Stomach (tissue), 9 donors: ENCODE measurements around the gene WNT3A. TPM values are rescaled to one million over a fixed set of nuclear protein-coding genes. Genes with fewer than 3 reads are reported as not detected.

Experiments used
- DNase-seq, 2 donors: peaks; one replicate each; pipeline versions ENCODE4 v3.0.0 to v3.0.0-alpha.2; 2013 to 2019
- H3K27ac ChIP-seq, 5 donors: fragments of 200-600 bp in 4 of 5; sonication (generic) in 4 of 5; one replicate each; pipeline ENCODE4 v1.5.1; 2013 to 2019; ENCODE audit warnings: mild to moderate bottlenecking in 1 of 5, moderate library complexity in 1 of 5
- H3K27me3 ChIP-seq, 3 donors: fragments of 200-600 bp; sonication (generic); one replicate each; pipeline ENCODE4 v1.5.1; 2017 to 2019; ENCODE audit warnings: mixed run types in 1 of 3
- H3K36me3 ChIP-seq, 4 donors: fragments of 200-600 bp; sonication (generic); 1 replicate in 3 of 4; 2 replicates in 1 of 4; pipeline ENCODE4 v1.5.1; 2016 to 2019
- H3K4me1 ChIP-seq, 4 donors: fragments of 200-600 bp; sonication (generic); one replicate each; pipeline ENCODE4 v1.5.1; 2016 to 2019
- H3K4me3 ChIP-seq, 4 donors: fragments of 200-600 bp; sonication (generic) in 3 of 4; one replicate each; pipeline ENCODE4 v1.5.1; 2016 to 2019; ENCODE audit warnings: mild to moderate bottlenecking in 1 of 4
- H3K9me3 ChIP-seq, 4 donors: fragments of 200-600 bp; sonication (generic); one replicate each; pipeline ENCODE4 v1.5.1; 2016 to 2019
- CTCF ChIP-seq, 7 experiments: fragments of 450-650 bp in 4 of 7; fragments of 200-600 bp in 3 of 7; sonication (generic) in 3 of 7; IDR thresholded peaks; one replicate each; pipeline ENCODE4 v1.5.1; 2016 to 2019; ENCODE audit warnings: antibody characterized with exemption in 7 of 7, control low read depth in 2 of 7, mild to moderate bottlenecking in 1 of 7
- EP300 ChIP-seq: sonication (generic); formaldehyde crosslinking; IDR thresholded peaks from one replicate; pipeline ENCODE4 v1.6.1; 2017; ENCODE audit warnings: antibody characterized with exemption
- POLR2A ChIP-seq, 4 donors: fragments of 450-650 bp; IDR thresholded peaks; one replicate each; pipeline ENCODE4 v1.6.1; 2016; ENCODE audit warnings: antibody characterized with exemption in 4 of 4, control low read depth in 2 of 4, mild to moderate bottlenecking in 1 of 4, moderate library complexity in 1 of 4
- POLR2AphosphoS5 ChIP-seq, 3 donors: sonication (generic); formaldehyde crosslinking; IDR thresholded peaks; one replicate each; pipeline ENCODE4 v1.6.1; 2016; ENCODE audit warnings: antibody characterized with exemption in 3 of 3
- WGBS, 5 donors: extraction: QIAGEN DNeasy Blood & Tissue Kit in 3 of 5; methylation state at CpG; one replicate each; pipeline versions ENCODE4 v1.1.5 to v1.1.7; 2013 to 2018; 5-methylcytosine and 5-hydroxymethylcytosine counted together
- intact Hi-C: fragments of 100-400 bp; cut with DNase I; formaldehyde crosslinking; loops from one replicate; pipeline ENCODE4 v1.15.1; 2023; ENCODE audit warnings: low total_unique reads
- polyA plus RNA-seq, 3 donors: library from polyadenylated mRNA; stranded (reverse); fragments of 200-250 nt; gene quantifications; one replicate each; pipeline ENCODE4 v1.2.3, GENCODE V29; 2013
- total RNA-seq, 5 donors: library from RNA; depleted of rRNA; stranded (reverse); fragments of >200 nt; gene quantifications; one replicate each; pipeline versions ENCODE4 v1.1.0 to v1.2.3, GENCODE V29; 2014 to 2016
- donor health status: healthy with polysubstance abuse.
- donor health status: Bipolar disorder and iron deficiency.
- donor health status: healthy.

The WNT3A gene
- total and polyA plus RNA-seq, 8 donors: 0.31 to 0.90 TPM; not detected in 6

DNA sequence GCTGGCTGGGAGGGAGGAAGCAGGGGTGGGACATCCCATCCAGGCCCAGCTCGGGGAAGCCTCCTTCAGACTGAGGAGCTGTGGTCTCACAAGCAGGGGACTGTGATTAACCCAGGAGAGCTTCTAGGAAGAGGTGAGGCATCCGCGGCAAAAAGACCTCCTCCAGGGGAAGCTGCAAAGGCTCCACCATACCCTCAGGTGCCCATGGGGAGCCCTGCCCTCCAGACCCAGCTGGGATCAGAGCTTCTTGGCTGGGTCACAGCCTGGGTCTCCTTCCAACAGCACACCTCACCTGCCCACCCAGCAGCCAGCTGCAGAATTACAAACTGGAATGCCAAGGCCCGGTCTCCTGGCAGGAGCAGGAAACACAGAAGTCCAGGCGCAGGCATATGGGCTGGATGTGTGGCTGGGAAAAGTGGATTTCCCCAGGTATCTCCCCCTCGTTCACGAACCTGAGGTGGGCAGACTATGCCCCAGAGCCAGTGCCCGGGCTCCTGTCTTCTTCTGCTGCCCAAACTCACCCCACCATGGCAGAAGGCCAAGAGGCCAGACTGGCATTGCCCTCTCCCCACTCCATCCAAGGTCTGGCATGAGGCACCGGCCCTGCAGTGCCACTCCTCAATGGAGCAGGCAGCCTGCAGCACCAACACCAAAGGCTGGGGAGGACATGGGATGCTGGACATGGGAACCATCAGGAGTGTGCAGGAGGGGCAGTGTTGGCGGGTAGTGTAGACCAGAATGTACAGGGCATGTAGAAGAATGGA is 60.3 kb downstream of the WNT3A start:
- no peaks in the 10 kb centered on the region for H3K4me1 ChIP-seq
- no peaks in the 10 kb centered on the region for H3K36me3 ChIP-seq
- no peak overlapping the region for H3K4me3 ChIP-seq
- H3K27me3 ChIP-seq: peaks cover 0 to 100% (median 54%) of the 10 kb centered on the region in 3 donors
- intact Hi-C loops: no loop called here
- 54 to 65% (median 59%) methylated on average over 10 of the region's 10 CpGs for WGBS, 5 donors
- DNase-seq: peak in 1 of 2 donors; percentile 20
- no peak for TF ChIP-seq EP300
- no peak for TF ChIP-seq POLR2AphosphoS5 (IDR thresholded peaks at IDR 0.05)
- no peak for TF ChIP-seq CTCF (IDR thresholded peaks at IDR 0.05)
- TF ChIP-seq POLR2A (IDR thresholded peaks at IDR 0.05): no peak
- no peaks in the 10 kb centered on the region for H3K9me3 ChIP-seq
- no peak overlapping the region for H3K27ac ChIP-seq

DNA sequence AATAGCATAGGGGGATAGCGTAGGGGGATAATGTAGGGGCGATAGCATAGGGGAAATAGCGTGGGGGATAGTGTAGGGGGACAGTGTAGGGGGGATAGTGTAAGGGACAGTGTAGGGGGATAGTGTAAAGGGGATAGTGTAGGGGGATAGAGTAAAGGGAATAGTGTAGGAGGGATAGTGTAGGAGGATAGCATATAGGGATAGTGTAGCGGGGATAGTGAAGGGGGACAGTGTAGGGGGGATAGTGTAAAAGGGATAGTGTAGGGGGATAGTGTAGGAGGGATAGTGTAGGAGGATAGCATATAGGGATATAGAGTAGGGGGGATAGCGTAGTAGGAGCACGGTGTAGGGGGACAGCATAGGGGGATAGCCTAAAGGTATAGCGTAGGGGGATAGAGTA is 61.6 kb downstream of the WNT3A start:
- Histone ChIP-seq H3K36me3 (no peaks in the 10 kb centered on the region), H3K9me3 (no peaks in the 10 kb centered on the region), H3K4me1 (no peaks in the 10 kb centered on the region), H3K27ac (no peak overlapping the region), H3K27me3 (peaks cover 0 to 87% (median 45%) of the 10 kb centered on the region in 3 donors), H3K4me3 (no peak overlapping the region)
- intact Hi-C loops: no loop called here
- no peak for TF ChIP-seq CTCF (IDR thresholded peaks at IDR 0.05)
- no peak for TF ChIP-seq POLR2AphosphoS5 (IDR thresholded peaks at IDR 0.05)
- no peak for TF ChIP-seq EP300
- TF ChIP-seq POLR2A (IDR thresholded peaks at IDR 0.05): no peak
- no peak for DNase-seq
- 72 to 78% (median 75%) methylated on average over 7 of the region's 7 CpGs for WGBS, 5 donors

DNA sequence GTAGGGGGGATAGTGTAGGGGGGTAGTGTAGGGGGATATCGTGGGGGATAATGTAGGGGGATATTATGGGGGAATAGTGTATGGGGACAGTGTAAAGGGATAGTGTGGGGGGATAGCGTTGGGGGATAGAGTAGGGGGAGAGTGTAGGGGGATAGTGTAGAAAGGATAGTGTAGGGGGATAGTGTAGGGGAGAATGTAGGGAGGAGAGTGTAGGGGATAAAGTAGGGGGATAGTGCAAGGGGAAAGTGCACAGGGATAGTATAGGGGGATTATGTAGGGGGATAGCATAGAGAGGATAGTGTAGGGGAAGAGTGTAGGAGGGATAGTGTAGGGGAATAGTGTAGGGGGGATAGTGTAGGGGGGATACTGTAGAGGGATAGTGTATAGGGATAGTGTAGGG is 63.4 kb downstream of the WNT3A start:
- Histone ChIP-seq H3K4me3 (no peak overlapping the region), H3K4me1 (no peaks in the 10 kb centered on the region), H3K36me3 (no peaks in the 10 kb centered on the region), H3K9me3 (no peaks in the 10 kb centered on the region), H3K27ac (no peak overlapping the region), H3K27me3 (peaks cover 0 to 75% (median 28%) of the 10 kb centered on the region in 3 donors)
- 39 to 57% (median 49%) methylated on average over 2 of the region's 2 CpGs for whole genome bisulfite sequencing, 5 donors
- TF ChIP-seq CTCF (IDR thresholded peaks at IDR 0.05) (no peak), POLR2A (IDR thresholded peaks at IDR 0.05) (no peak), EP300 (no peak), POLR2AphosphoS5 (IDR thresholded peaks at IDR 0.05) (no peak)
- DNase-seq: no peak
- intact Hi-C loops: loop anchor here (10.0 kb wide), 1 partner anchor 285 kb away; no protein-coding TSS in a partner anchor

- H3K27ac ChIP-seq: no peak overlapping the region
- no peak for DNase-seq
- intact Hi-C loops: loop anchor here (10.0 kb wide), 1 partner anchor 286 kb away; no protein-coding TSS in a partner anchor
- WGBS, 5 donors: 62 to 67% (median 66%) methylated on average over 3 of the region's 3 CpGs
- no peaks in the 10 kb centered on the region for H3K9me3 ChIP-seq
- peaks cover 0 to 69% (median 21%) of the 10 kb centered on the region in 3 donors for H3K27me3 ChIP-seq
- no peak for TF ChIP-seq POLR2A (IDR thresholded peaks at IDR 0.05)
- no peak for TF ChIP-seq CTCF (IDR thresholded peaks at IDR 0.05)
- no peak for TF ChIP-seq EP300
- no peak for TF ChIP-seq POLR2AphosphoS5 (IDR thresholded peaks at IDR 0.05)
- no peak overlapping the region for H3K4me3 ChIP-seq
- H3K4me1 ChIP-seq: no peaks in the 10 kb centered on the region
- no peaks in the 10 kb centered on the region for H3K36me3 ChIP-seq
Observed at GRCh38 chr1:228070851-228071250, 64.1 kb downstream of the WNT3A start.
